ENCODE results near the gene SCNN1B. TPM values are rescaled to one million over a fixed set of nuclear protein-coding genes. Genes with fewer than 3 reads are reported as not detected.
"Not testable (repeated sequence)": the region's sequence is repeated elsewhere in the genome, so short reads cannot be mapped to it uniquely, and the experiment has no call there.

The SCNN1B gene
- polyA plus RNA-seq, 1 experiment: not detected

GRCh38 chr16:23395732-23396131, 93.6 kb downstream of the SCNN1B start:
- no peak for TF ChIP-seq CTCF (IDR thresholded peaks at IDR 0.05; ENCODE audit: insufficient read depth, low read depth, low read length)
- ChIA-PET POLR2A (no interaction called here), CTCF (no interaction called here)
- peaks cover 23% of the 10 kb centered on the region for H3K36me3 ChIP-seq (ENCODE audit: control insufficient read depth, insufficient read depth, low read length)
- no peaks in the 10 kb centered on the region for H3K27me3 ChIP-seq (ENCODE audit: control insufficient read depth, insufficient read depth, low read length)
- no peak for DNase-seq (ENCODE audit: low read depth)
- H3K4me3 ChIP-seq (ENCODE audit: low read depth, low read length): no peak overlapping the region

- H3K36me3 ChIP-seq (ENCODE audit: control insufficient read depth, insufficient read depth, low read length): peaks cover 21% of the 10 kb centered on the region
- DNase-seq (ENCODE audit: low read depth): no peak
- H3K4me3 ChIP-seq (ENCODE audit: low read depth, low read length): no peak overlapping the region
- ChIA-PET CTCF (no interaction called here), POLR2A (no interaction called here)
- H3K27me3 ChIP-seq (ENCODE audit: control insufficient read depth, insufficient read depth, low read length): no peaks in the 10 kb centered on the region
- TF ChIP-seq CTCF (IDR thresholded peaks at IDR 0.05; ENCODE audit: insufficient read depth, low read depth, low read length): no peak
Observed at GRCh38 chr16:23397464-23397863, 95.4 kb downstream of the SCNN1B start.

- CTCF ChIA-PET: interaction anchor here (0.5 to 1.5 kb wide), 4 partner anchors 8 to 71 kb away, joined by 3 to 6 read pairs (median 4); no protein-coding TSS in a partner anchor
- no peak for TF ChIP-seq CTCF (IDR thresholded peaks at IDR 0.05; ENCODE audit: insufficient read depth, low read depth, low read length)
- DNase-seq (ENCODE audit: low read depth): no peak
- POLR2A ChIA-PET: interaction anchor here (0.6 kb wide), 1 partner anchor 112 kb away, joined by 8 read pairs; no protein-coding TSS in a partner anchor
- no peaks in the 10 kb centered on the region for H3K27me3 ChIP-seq (ENCODE audit: control insufficient read depth, insufficient read depth, low read length)
- peaks cover 25% of the 10 kb centered on the region for H3K36me3 ChIP-seq (ENCODE audit: control insufficient read depth, insufficient read depth, low read length)
- H3K4me3 ChIP-seq (ENCODE audit: low read depth, low read length): no peak overlapping the region
Observed at GRCh38 chr16:23398987-23399805, 97.1 kb downstream of the SCNN1B start.

- H3K27me3 ChIP-seq (ENCODE audit: control insufficient read depth, insufficient read depth, low read length); H3K4me3 ChIP-seq (ENCODE audit: low read depth, low read length); DNase-seq (ENCODE audit: low read depth); POLR2A ChIA-PET; CTCF ChIA-PET: not testable (repeated sequence)
- peaks cover 26% of the 10 kb centered on the region for H3K36me3 ChIP-seq (ENCODE audit: control insufficient read depth, insufficient read depth, low read length)
Observed at GRCh38 chr16:23400447-23400846, 98.3 kb downstream of the SCNN1B start.

GRCh38 chr16:23401139-23401538, 99.0 kb downstream of the SCNN1B start:
- CTCF ChIA-PET: no interaction called here
- POLR2A ChIA-PET: no interaction called here
- H3K36me3 ChIP-seq (ENCODE audit: control insufficient read depth, insufficient read depth, low read length): peaks cover 22% of the 10 kb centered on the region
- no peaks in the 10 kb centered on the region for H3K27me3 ChIP-seq (ENCODE audit: control insufficient read depth, insufficient read depth, low read length)
- DNase-seq (ENCODE audit: low read depth): no peak
- H3K4me3 ChIP-seq (ENCODE audit: low read depth, low read length): no peak overlapping the region
- TF ChIP-seq CTCF (IDR thresholded peaks at IDR 0.05; ENCODE audit: insufficient read depth, low read depth, low read length): no peak

GRCh38 chr16:23402100-23402499, 100.0 kb downstream of the SCNN1B start:
- H3K36me3 ChIP-seq (ENCODE audit: control insufficient read depth, insufficient read depth, low read length): peaks cover 21% of the 10 kb centered on the region
- ChIA-PET CTCF (no interaction called here), POLR2A (no interaction called here)
- no peak for TF ChIP-seq CTCF (IDR thresholded peaks at IDR 0.05; ENCODE audit: insufficient read depth, low read depth, low read length)
- DNase-seq (ENCODE audit: low read depth): no peak
- H3K27me3 ChIP-seq (ENCODE audit: control insufficient read depth, insufficient read depth, low read length): no peaks in the 10 kb centered on the region
- no peak overlapping the region for H3K4me3 ChIP-seq (ENCODE audit: low read depth, low read length)

All from BJ (cell line).